ENCODE measurements around the gene RMI2.
"Not testable (repeated sequence)": the region's sequence is repeated elsewhere in the genome, so short reads cannot be mapped to it uniquely, and the experiment has no call there.

RMI2 gene

GRCh38 chr16:11345040-11345862 is at the start of gene RMI2:
RMI2 (plus strand) TSS chr16:11345459; CDS start chr16:11345472, 13 bp downstream.
- DNase-seq (ENCODE audit: low spot score): peak; percentile 100

DNA sequence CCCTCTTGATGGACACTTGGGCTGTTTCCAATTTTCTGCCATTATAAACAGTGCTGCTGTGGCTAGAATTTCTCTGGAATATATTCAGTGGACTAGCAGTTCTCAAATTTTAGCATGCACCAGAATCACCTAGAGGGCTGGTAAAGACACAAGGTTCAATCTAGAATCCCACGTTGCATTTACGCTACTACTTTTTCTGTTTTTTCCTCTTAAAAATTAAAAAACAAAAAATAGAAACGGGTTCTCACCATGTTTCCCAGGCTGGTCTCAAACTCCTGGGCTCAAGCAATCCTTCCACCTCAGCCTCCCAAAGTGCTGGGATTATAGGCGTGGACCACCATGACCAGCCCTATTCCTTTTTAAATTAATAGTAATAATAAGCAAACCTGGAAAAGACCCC is 49.6 kb upstream of the RMI2 start:
- no peak for DNase-seq (ENCODE audit: low spot score)

- no peak for DNase-seq (ENCODE audit: low spot score)
These were observed 48.9 kb upstream of the RMI2 start for GRCh38 chr16:11296351-11296705.

GRCh38 chr16:11296706-11297491 is 48.4 kb upstream of the RMI2 start:
- DNase-seq (ENCODE audit: low spot score): no peak

DNA sequence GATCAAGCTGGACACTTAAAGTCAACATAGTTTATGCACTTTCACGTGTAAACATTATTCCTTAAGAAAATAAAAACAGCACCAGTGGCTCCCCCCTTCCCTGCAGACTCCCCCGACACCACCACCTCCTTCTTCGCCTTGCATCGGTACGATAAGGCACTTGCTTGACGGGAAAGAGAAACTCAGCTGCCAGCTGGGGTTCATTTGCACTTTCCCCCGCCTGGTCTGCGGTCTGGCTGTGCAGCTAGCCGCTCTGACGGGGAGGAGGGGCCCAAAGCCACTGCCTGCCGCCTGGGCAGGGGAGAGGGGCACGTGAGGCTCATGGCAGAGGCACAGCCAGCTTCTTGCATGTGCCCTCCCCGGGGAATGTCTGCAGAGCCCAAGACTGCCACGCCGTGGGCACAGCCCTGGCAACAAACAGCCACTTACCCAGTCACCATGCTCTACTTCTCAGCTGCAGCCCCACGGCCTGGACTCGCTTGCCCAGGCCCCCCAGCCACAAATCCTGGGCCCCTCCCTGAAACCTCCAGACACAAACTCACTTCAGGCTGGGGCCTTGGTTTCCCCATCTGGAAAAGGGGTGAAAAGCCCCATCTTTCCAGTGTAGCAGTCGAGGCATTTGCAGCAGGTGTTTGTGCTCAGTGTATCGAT is 47.6 kb upstream of the RMI2 start:
- peak; percentile 79 for DNase-seq (ENCODE audit: low spot score)

DNA sequence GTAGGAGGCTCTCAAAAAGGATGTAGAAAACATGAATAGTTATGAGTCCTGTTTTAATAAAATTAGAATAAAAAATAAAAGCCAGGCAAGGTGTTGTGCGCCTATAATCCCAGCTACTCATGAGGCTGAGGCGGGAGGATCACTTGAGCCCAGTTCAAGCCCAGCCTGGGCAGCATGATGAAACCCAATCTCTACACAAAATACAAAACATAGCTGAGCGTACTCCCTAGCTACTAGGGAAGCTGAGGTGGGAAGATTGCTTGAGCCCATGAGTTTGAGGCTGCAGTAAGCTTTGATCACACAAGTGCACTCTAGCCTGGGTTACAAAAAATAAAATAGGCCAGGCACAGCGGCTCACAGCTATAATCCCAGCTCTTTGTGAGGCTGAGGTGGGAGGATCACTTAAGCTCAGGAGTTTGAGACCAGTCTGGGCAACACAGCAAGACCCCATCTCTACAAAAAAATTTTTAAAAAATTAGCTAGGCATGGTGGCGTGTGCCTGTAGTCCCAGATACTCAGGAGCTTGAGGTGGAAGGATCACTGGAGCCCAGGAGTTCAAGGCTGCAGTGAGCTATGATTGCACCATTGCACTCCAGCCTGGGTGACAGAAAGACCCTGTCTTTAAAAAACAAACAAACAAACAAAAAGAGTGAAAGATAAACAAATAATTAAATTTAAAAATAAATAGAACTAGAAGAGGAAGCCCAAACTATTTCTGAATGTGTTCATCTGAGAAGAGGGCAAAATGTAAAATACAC is 46.9 kb upstream of the RMI2 start:
- no peak for DNase-seq (ENCODE audit: low spot score)

DNA sequence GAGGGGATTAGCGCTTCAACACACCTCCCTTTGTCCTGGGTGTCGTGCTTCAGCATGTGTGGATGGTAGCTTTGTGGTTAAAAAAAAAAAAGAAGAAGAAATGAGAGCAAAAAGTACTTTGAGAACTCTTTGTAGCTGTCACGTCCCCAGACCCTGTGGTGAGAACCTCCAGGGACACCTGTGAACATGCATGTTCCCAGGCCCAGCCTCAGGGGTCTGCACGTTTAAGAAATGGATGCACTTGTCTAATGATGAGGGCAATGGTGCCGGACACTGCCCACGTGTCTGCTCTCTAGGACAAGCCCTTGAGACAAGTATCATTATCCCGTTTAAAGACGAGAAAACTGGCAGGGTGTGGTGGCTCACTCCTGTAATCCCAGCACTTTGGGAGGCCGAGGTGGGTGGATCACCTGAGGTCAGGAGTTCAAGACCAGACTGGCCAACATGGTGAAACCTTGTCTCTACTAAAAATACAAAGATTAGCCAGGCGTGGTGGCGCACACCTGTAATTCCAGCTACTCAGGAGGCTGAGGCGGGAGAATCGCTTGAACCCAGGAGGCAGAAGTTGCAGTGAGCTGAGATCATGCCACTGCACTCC is 46.2 kb upstream of the RMI2 start:
- not testable (repeated sequence) for DNase-seq (ENCODE audit: low spot score)

GRCh38 chr16:11299865-11300559 is 45.2 kb upstream of the RMI2 start:
- no peak for DNase-seq (ENCODE audit: low spot score)

- no peak for DNase-seq (ENCODE audit: low spot score)
These were observed 44.7 kb upstream of the RMI2 start for GRCh38 chr16:11300560-11300892.

GRCh38 chr16:11301645-11302501 is 43.4 kb upstream of the RMI2 start:
- no peak for DNase-seq (ENCODE audit: low spot score)

GRCh38 chr16:11302977-11303376 is 42.3 kb upstream of the RMI2 start:
- no peak for DNase-seq (ENCODE audit: low spot score)

GRCh38 chr16:11303405-11304138 is 41.7 kb upstream of the RMI2 start:
- no peak for DNase-seq (ENCODE audit: low spot score)

GRCh38 chr16:11306381-11306780 is 38.9 kb upstream of the RMI2 start:
- no peak for DNase-seq (ENCODE audit: low spot score)

DNA sequence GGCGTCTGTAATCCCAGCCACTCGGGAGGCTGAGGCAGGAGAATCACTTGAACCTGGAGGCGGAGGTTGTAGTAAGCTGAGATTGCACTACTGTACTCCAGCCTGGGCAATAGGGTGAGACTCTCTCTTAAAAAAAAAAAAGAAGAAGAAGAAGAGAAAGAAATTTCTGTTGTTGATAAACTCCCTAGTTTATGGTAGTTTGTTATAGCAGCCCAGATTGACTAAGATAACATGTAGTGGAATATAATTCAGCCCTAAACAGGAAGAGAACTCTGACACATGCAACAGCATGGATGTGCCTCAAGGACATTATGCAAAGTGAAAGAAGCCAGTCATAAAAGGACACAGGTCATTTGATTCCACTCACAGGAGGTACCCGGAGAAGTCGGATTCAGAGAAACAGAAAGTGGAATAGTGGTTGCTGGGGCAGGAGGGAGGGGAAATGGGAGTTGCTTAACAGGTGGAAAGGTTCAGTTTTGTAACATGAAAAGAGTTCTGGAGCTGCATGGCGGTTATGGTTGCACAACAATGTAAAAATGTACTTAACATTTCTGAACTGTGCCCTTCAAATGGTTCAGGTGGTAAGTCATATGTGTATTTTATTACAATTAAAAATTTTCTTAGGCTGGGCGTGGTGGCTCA is 38.1 kb upstream of the RMI2 start:
- no peak for DNase-seq (ENCODE audit: low spot score)

DNA sequence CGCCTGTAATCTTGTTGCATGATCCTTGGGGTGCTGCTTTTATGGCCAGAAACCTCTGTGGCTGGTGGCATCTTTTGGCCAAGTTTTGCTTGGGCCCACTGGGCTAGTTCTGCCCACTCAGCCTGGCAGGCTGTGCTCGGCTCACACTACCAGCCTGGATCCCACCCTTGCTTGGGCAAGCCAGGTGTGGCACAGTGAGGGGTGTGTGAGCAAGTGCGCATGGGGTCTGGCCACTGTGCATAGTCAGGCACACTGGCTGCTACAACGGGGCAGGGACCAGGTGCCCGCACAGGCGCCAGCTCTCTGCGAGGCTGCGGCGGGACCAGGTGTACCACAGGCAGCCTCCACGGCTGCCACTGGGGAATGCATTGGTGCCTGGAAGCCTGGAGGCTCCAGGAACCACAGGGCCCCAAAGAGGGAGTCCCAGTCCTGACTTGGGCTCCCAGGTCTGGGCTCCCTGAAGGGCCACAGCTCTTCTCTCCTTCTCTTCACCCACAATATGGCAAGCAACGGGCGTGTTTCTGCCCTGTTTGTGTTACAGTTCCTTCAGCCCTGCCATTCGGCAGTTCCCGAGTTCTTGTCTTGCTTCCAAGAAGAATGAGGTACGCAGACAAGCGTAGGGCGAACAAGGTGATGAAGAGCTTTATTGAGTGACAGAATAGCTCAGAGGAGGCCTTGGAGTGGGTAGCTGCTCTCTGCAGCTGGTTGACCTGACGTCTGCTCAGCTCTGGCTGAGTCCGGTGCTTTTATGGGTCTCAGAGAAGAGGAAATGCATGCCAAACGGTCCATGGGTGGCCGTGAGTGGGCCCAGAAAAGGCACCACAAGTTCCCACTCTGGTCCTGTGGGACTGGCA is 37.4 kb upstream of the RMI2 start:
- DNase-seq (ENCODE audit: low spot score): no peak

DNA sequence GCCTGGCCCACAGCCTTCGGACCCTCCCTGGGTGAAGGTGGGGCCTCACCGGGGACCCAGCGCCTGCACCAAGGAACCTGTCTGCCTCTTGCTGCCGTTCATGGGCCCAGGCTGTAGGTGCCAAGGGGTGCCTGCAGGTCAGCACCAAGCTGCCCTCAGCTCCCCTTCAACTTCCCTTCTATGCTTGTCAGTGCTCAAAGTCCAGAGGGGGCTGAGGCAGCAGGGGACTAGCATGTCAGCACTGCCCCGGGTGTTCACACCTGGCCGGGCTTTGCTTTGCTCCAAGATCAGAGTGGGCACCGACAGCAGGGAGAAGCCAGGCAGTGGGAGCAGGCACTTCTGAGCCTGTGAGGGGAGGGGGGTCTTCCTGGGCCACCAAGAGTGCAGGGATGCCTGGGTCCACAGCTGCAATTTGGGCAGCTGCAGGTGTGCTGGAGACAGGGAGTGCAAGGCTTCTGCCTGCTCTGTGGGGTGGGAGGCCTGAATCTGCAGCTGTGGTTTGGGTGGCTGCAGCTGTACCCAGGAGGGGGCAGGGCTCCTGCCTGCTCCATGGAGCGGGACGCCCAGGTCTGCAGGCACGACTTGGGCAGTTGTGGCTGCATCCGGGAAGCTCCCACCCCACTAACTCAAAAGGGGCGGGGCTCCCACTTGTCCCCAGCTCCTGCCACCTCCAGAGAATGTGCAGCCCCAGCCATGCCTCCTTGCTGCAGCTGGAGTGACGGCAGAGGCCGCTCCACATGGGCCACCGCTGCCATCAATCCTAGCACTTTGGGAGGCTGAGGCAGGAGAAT is 36.6 kb upstream of the RMI2 start:
- DNase-seq (ENCODE audit: low spot score): no peak

Data from AG20443 (cell line).